Fibroblast of the aortic adventitia (primary cell): ENCODE results near the gene ETFA. TPM values are rescaled to one million over a fixed set of nuclear protein-coding genes. Genes with fewer than 3 reads are reported as not detected.

Source experiments
- DNase-seq: peaks from one replicate; pipeline ENCODE4 v3.0.0-alpha.2; 2010; ENCODE audit warnings: low read depth
- H3K4me3 ChIP-seq: 2 replicates; pipeline ENCODE4 v1.5.1; 2011; ENCODE audit warnings: low read depth, mild to moderate bottlenecking, control low read depth, low read length, moderate library complexity
- CTCF ChIP-seq: IDR thresholded peaks from 2 replicates; pipeline ENCODE4 v1.5.1; 2011; ENCODE audit warnings: mild to moderate bottlenecking, low read length, control low read depth, inconsistent platforms; ENCODE audit not compliant: insufficient read depth
- total RNA-seq: library from RNA; depleted of rRNA; stranded (reverse); fragments of >200 nt; gene quantifications from 2 replicates; pipeline ENCODE4 v1.2.3, GENCODE V29; 2012; ENCODE audit warnings: low replicate concordance

The ETFA gene
- total RNA-seq, 1 donor, result 87.8 TPM

GRCh38 chr15:76201536-76202255 is 109.6 kb downstream of the ETFA start:
- H3K4me3 ChIP-seq, result no peak overlapping the region
- DNase-seq, result no peak
- no peak for TF ChIP-seq CTCF

- no peak overlapping the region for H3K4me3 ChIP-seq
- DNase-seq, result no peak
- no peak for TF ChIP-seq CTCF
Measured at GRCh38 chr15:76200641-76201105, 110.6 kb downstream of the ETFA start.

GRCh38 chr15:76200083-76200465 is 111.2 kb downstream of the ETFA start:
- TF ChIP-seq CTCF, result no peak
- no peak for DNase-seq
- no peak overlapping the region for H3K4me3 ChIP-seq

- TF ChIP-seq CTCF, result no peak
- DNase-seq, result peak; percentile 85
- no peak overlapping the region for H3K4me3 ChIP-seq
Measured at GRCh38 chr15:76199106-76200082, 111.9 kb downstream of the ETFA start.

GRCh38 chr15:76198456-76199105 is 112.7 kb downstream of the ETFA start:
- H3K4me3 ChIP-seq, result no peak overlapping the region
- TF ChIP-seq CTCF, result no peak

GRCh38 chr15:76197703-76198455 is 113.4 kb downstream of the ETFA start:
- no peak for TF ChIP-seq CTCF
- no peak overlapping the region for H3K4me3 ChIP-seq
- no peak for DNase-seq

More at GRCh38 chr15:76198456-76199105, 112.7 kb downstream of the ETFA start:
- no peak for DNase-seq
